ENCODE results near the gene ZNF483.
"Not testable (repeated sequence)": the region's sequence is repeated elsewhere in the genome, so short reads cannot be mapped to it uniquely, and the experiment has no call there.

The ZNF483 gene

GRCh38 chr9:111542497-111543254 lies 17.7 kb downstream of the ZNF483 start:
- H3K4me3 ChIP-seq (ENCODE audit: low read length): no peak overlapping the region
- TF ChIP-seq CTCF (IDR thresholded peaks at IDR 0.05; ENCODE audit: insufficient read depth, low read depth, low read length, missing control alignments): no peak
- DNase-seq (ENCODE audit: low read depth): no peak

DNA sequence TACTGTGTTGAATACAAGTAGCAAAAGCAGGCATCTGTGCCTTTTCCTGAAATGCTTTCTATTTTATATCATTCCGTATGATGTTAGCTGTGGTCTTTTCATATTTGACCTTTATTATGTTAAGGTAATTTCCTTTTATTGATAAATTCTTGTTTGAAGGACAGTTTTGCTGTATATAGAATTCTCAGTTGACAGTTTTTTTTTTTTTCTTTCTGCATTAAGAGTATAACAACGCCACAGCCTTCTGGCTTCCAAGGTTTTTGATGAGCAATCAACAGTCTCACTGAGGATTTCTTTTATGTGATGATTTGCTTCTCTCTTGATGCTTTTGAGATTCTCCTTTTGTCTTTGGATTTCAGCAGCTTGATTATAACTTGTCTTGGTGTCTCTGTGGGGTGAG lies 23.6 kb downstream of the ZNF483 start:
- H3K4me3 ChIP-seq (ENCODE audit: low read length): no peak overlapping the region
- no peak for DNase-seq (ENCODE audit: low read depth)
- no peak for TF ChIP-seq CTCF (IDR thresholded peaks at IDR 0.05; ENCODE audit: insufficient read depth, low read depth, low read length, missing control alignments)

- not testable (repeated sequence) for DNase-seq (ENCODE audit: low read depth); H3K4me3 ChIP-seq (ENCODE audit: low read length)
These were observed 30.4 kb downstream of the ZNF483 start for GRCh38 chr9:111555425-111555824.

DNA sequence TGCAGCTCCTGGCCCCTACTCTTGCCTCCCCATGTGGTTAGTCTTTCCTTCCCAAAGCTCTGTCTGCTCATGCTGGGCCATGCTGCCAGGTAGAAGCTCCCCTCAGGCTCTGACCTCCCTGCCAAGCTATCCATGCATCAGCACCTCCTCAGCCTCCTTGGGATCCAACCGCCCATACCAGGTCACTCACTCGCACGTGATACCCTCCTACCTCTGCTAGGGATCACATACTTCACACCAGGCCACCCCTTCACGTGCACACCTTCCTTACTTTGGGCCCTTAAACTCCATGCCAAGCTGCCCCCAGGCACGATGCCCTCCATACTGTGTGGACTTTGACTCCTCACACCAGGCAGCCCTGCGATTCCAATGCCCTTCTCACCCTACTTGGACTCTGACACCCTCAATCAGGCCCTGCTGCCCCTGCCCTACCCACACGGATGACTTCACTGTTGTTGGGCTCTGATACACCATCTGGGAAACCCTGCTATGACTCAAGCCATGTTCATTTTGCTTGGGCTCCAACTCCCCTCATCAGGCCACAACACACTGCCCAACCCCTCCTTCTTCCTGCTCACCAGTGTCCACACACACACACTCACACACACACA lies 34.1 kb downstream of the ZNF483 start:
- no peak for TF ChIP-seq CTCF (IDR thresholded peaks at IDR 0.05; ENCODE audit: insufficient read depth, low read depth, low read length, missing control alignments)
- DNase-seq (ENCODE audit: low read depth): peak; percentile 59
- no peak overlapping the region for H3K4me3 ChIP-seq (ENCODE audit: low read length)

DNA sequence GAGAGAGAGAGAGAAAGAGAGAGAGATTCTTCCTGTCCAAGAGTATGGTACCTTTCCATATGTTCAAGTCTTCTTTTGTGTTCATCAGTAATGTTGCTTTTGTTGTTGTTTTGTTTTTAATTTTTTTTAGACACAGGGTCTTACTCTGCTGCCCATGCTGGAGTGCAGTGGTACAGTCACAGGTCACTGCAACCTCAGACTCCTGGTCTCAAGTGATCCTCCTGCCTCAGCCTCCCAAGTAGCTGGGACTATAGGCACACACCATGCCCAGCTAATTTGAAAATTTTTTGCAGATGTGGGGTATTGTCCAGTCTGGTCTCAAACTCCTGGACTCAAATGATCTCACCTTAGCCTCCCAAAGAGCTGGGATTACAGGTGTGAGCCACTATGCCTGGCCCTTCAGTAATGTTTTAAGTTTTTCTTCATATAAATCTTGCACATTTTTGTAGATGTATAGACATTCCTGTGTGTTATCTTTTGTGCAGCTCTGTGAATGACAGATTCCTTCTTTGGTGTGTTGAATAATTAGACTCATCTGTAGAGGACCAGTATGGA lies 36.3 kb downstream of the ZNF483 start:
- DNase-seq (ENCODE audit: low read depth): no peak
- no peak overlapping the region for H3K4me3 ChIP-seq (ENCODE audit: low read length)
- no peak for TF ChIP-seq CTCF (IDR thresholded peaks at IDR 0.05; ENCODE audit: insufficient read depth, low read depth, low read length, missing control alignments)

GRCh38 chr9:111566234-111566633 lies 41.3 kb downstream of the ZNF483 start:
- H3K4me3 ChIP-seq (ENCODE audit: low read length): no peak overlapping the region
- TF ChIP-seq CTCF (IDR thresholded peaks at IDR 0.05; ENCODE audit: insufficient read depth, low read depth, low read length, missing control alignments): no peak
- DNase-seq (ENCODE audit: low read depth): no peak

DNA sequence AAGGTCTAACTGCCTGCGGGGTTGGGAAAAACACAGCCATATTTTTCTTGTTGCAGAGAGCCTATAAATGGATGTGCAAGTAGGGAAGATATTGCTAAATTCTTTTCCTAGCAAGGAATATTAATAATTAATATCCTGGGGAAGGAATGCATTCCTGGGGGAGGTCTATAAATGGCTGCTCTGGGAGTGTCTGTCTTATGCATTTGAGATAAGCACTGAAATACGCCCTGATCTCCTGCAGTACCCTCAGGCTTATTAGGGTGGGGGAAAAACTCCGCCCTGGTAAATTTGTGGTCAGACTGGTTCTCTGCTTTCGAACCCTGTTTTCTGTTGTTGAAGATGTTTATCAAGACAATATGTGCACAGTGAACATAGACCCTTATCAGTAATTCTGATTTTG lies 43.1 kb downstream of the ZNF483 start:
- not testable (repeated sequence) for H3K4me3 ChIP-seq (ENCODE audit: low read length)

More for the DNA sequence above, 43.1 kb downstream of the ZNF483 start:
- DNase-seq (ENCODE audit: low read depth): not testable (repeated sequence)
